Measurements from ENCODE around the gene ADCK2. TPM values are rescaled to one million over a fixed set of nuclear protein-coding genes. Genes with fewer than 3 reads are reported as not detected.
"Not testable (repeated sequence)": the region's sequence is repeated elsewhere in the genome, so short reads cannot be mapped to it uniquely, and the experiment has no call there.

ADCK2 gene
- total and polyA plus RNA-seq, 12 donors, result 6.8 to 33.9 (median 12.8) TPM

- 51 to 58% (median 57%) methylated on average over 8 of the region's 8 CpGs for WGBS, 4 donors
- Histone ChIP-seq H3K36me3 (replicated peaks in 1 of 2) (peaks cover 0 to 6% of the 10 kb centered on the region in 2 donors), H3K27me3 (no peaks in the 10 kb centered on the region), H3K4me3 (no peak overlapping the region), H3K9me3 (replicated peaks in 1 of 3) (no peaks in the 10 kb centered on the region), H3K27ac (no peak overlapping the region), H3K4me1 (replicated peaks in 1 of 2) (peaks cover 0 to 13% of the 10 kb centered on the region in 2 donors)
- DNase-seq, result peak; percentile 54 to 91 (median 80)
- TF ChIP-seq CTCF (IDR thresholded peaks at IDR 0.05) (peak; percentile 37 to 65 (median 52)), POLR2A (IDR thresholded peaks at IDR 0.05) (no peak)
- intact Hi-C loops (cut with DNase I), result loop anchor here in 1 of 2 donors (5.0 kb wide), 1 partner anchor 342 kb away; no protein-coding TSS in a partner anchor
Measured at GRCh38 chr7:140674899-140675701, 2.4 kb downstream of the ADCK2 start.

- H3K4me3 ChIP-seq, result no peak overlapping the region
- TF ChIP-seq POLR2A (IDR thresholded peaks at IDR 0.05) (no peak), CTCF (IDR thresholded peaks at IDR 0.05) (no peak)
- H3K27me3 ChIP-seq, result no peaks in the 10 kb centered on the region
- intact Hi-C loops (cut with DNase I), result loop anchor here in 1 of 2 donors (5.0 kb wide), 1 partner anchor 342 kb away; no protein-coding TSS in a partner anchor
- H3K27ac ChIP-seq, result no peak overlapping the region
- DNase-seq, result no peak
- 84 to 98% (median 88%) methylated on average over 4 of the region's 4 CpGs for WGBS, 4 donors
- no peaks in the 10 kb centered on the region for H3K9me3 ChIP-seq (replicated peaks in 1 of 3)
- peaks cover 0 to 13% of the 10 kb centered on the region in 2 donors for H3K4me1 ChIP-seq (replicated peaks in 1 of 2)
- peaks cover 0 to 12% of the 10 kb centered on the region in 2 donors for H3K36me3 ChIP-seq (replicated peaks in 1 of 2)
Measured at GRCh38 chr7:140675726-140676125, 3.0 kb downstream of the ADCK2 start.

GRCh38 chr7:140676306-140676705 lies 3.6 kb downstream of the ADCK2 start:
- 76 to 83% (median 78%) methylated on average over 3 of the region's 3 CpGs for WGBS, 4 donors

GRCh38 chr7:140676956-140677355 lies 4.2 kb downstream of the ADCK2 start:
- H3K4me3 ChIP-seq, result not testable (repeated sequence)
- peak in 1 of 7 donors; percentile 1 for DNase-seq

More at GRCh38 chr7:140676306-140676705, 3.6 kb downstream of the ADCK2 start:
- Histone ChIP-seq H3K27ac (no peak overlapping the region), H3K27me3 (no peaks in the 10 kb centered on the region), H3K4me3 (no peak overlapping the region), H3K9me3 (replicated peaks in 1 of 3) (no peaks in the 10 kb centered on the region), H3K36me3 (replicated peaks in 1 of 2) (peaks cover 0 to 16% of the 10 kb centered on the region in 2 donors), H3K4me1 (replicated peaks in 1 of 2) (peaks cover 0 to 13% of the 10 kb centered on the region in 2 donors)
- TF ChIP-seq CTCF (IDR thresholded peaks at IDR 0.05) (no peak), POLR2A (IDR thresholded peaks at IDR 0.05) (no peak)
- intact Hi-C loops (cut with DNase I), result loop anchor here in 1 of 2 donors (5.0 kb wide), 1 partner anchor 341 kb away; no protein-coding TSS in a partner anchor
- no peak for DNase-seq

More at GRCh38 chr7:140676956-140677355, 4.2 kb downstream of the ADCK2 start:
- H3K27me3 ChIP-seq; H3K27ac ChIP-seq; H3K9me3 ChIP-seq (replicated peaks in 1 of 3): not testable (repeated sequence)
- 92 to 97% (median 95%) methylated on average over 11 of the region's 11 CpGs for WGBS, 4 donors
- Histone ChIP-seq H3K36me3 (replicated peaks in 1 of 2) (peaks cover 0 to 16% of the 10 kb centered on the region in 2 donors), H3K4me1 (replicated peaks in 1 of 2) (peaks cover 2 to 13% of the 10 kb centered on the region in 2 donors)
- intact Hi-C loops (cut with DNase I), result loop anchor here in 1 of 2 donors (5.0 kb wide), 1 partner anchor 340 kb away; no protein-coding TSS in a partner anchor
